GM23248 (cell line): ENCODE measurements around the gene SIK2. TPM values are rescaled to one million over a fixed set of nuclear protein-coding genes. Genes with fewer than 3 reads are reported as not detected.

Source experiments
- DNase-seq: peaks from one replicate; pipeline ENCODE4 v3.0.0-alpha.2; 2015
- H2AFZ ChIP-seq: fragments of 200-600 bp; sonication (generic); 2 replicates; pipeline ENCODE4 v1.6.1; 2016; ENCODE audit warnings: antibody characterized with exemption
- H3F3A ChIP-seq: fragments of 200-600 bp; sonication (generic); 2 replicates; pipeline ENCODE4 v1.6.1; 2016; ENCODE audit warnings: mild to moderate bottlenecking, antibody characterized with exemption, mixed run types; ENCODE audit not compliant: insufficient read depth
- H3K27ac ChIP-seq: fragments of 200-600 bp; sonication (generic); 2 replicates; pipeline ENCODE4 v1.5.1; 2016; ENCODE audit warnings: mild to moderate bottlenecking
- H3K27me3 ChIP-seq: fragments of 200-600 bp; sonication (generic); replicated peaks from 2 replicates; pipeline ENCODE4 v1.6.1; 2016; ENCODE audit warnings: mild to moderate bottlenecking; ENCODE audit not compliant: insufficient read depth
- H3K36me3 ChIP-seq: fragments of 200-600 bp; sonication (generic); 2 replicates; pipeline ENCODE4 v1.6.1; 2016; ENCODE audit warnings: low read depth, mild to moderate bottlenecking
- H3K4me1 ChIP-seq: fragments of 200-600 bp; sonication (generic); 2 replicates; pipeline ENCODE4 v1.6.1; 2016; ENCODE audit warnings: mild to moderate bottlenecking; ENCODE audit not compliant: insufficient read depth
- H3K4me2 ChIP-seq: fragments of 200-600 bp; sonication (generic); one replicate; pipeline ENCODE4 v1.6.1; 2016; ENCODE audit warnings: mild to moderate bottlenecking; ENCODE audit not compliant: unreplicated experiment
- H3K4me3 ChIP-seq: fragments of 200-600 bp; sonication (generic); 2 replicates; pipeline ENCODE4 v1.5.1; 2016; ENCODE audit warnings: mild to moderate bottlenecking
- H3K79me2 ChIP-seq: fragments of 200-600 bp; sonication (generic); 2 replicates; pipeline ENCODE4 v1.6.1; 2016; ENCODE audit warnings: mild to moderate bottlenecking; ENCODE audit not compliant: insufficient read depth
- H3K9ac ChIP-seq: fragments of 200-600 bp; sonication (generic); 2 replicates; pipeline ENCODE4 v1.6.1; 2016; ENCODE audit warnings: mild to moderate bottlenecking
- H3K9me2 ChIP-seq: fragments of 200-600 bp; sonication (generic); 2 replicates; pipeline ENCODE4 v1.6.1; 2016; ENCODE audit warnings: mixed run types, mild to moderate bottlenecking, moderate library complexity; ENCODE audit not compliant: insufficient read depth
- H3K9me3 ChIP-seq: fragments of 200-600 bp; sonication (generic); one replicate; pipeline ENCODE4 v1.6.1; 2017; ENCODE audit warnings: low read depth
- H4K20me1 ChIP-seq: fragments of 200-600 bp; sonication (generic); 2 replicates; pipeline ENCODE4 v1.6.0; 2016; ENCODE audit not compliant: insufficient read depth
- EZH2 ChIP-seq: fragments of 200-600 bp; sonication (generic); IDR thresholded peaks from 2 replicates; pipeline ENCODE4 v1.6.1; 2018; ENCODE audit warnings: antibody characterized with exemption, mild to moderate bottlenecking; ENCODE audit not compliant: insufficient read depth, poor library complexity, severe bottlenecking
- EZH2phosphoT487 ChIP-seq: fragments of 200-600 bp; sonication (generic); IDR thresholded peaks from 2 replicates; pipeline ENCODE4 v1.6.1; 2018; ENCODE audit warnings: antibody characterized with exemption, moderate library complexity, mild to moderate bottlenecking, low read depth; ENCODE audit not compliant: insufficient read depth
- WGBS, 2 experiments: methylation state at CpG; one replicate each; pipeline ENCODE4 v1.1.6; 2015 to 2017; ENCODE audit warnings: low lambda C conversion rate in 2 of 2, low coverage in 1 of 2; ENCODE audit errors: missing lambda C conversion rate in 2 of 2; 5-methylcytosine and 5-hydroxymethylcytosine counted together
- in situ Hi-C: fragments of 300-500 bp; cut with MboI; formaldehyde crosslinking; loops from 2 replicates; pipeline ENCODE4 v1.15.0; 2020
- polyA plus RNA-seq: library from polyadenylated mRNA; unstranded; fragments of >200 nt; fragmentation: Nextera tagmentation; extraction: Ambion mirVana; gene quantifications from 2 replicates; pipeline ENCODE4 v1.2.1, GENCODE V29; 2016
- total RNA-seq: library from RNA; depleted of rRNA; stranded (reverse); fragments of >200 nt; shearing (Covaris generic); gene quantifications from 2 replicates; pipeline ENCODE4 v1.2.3, GENCODE V29; 2014

SIK2 gene
- total and polyA plus RNA-seq, 2 experiments from 2014 or later, result 5.9 to 14.8 TPM

GRCh38 chr11:111570796-111571195, 31.5 kb upstream of the SIK2 start:
- H2AFZ ChIP-seq, result peak overlapping the region; percentile 45; the same call in 1 of the 2 replicates
- no peak for TF ChIP-seq EZH2
- no peak for TF ChIP-seq EZH2phosphoT487
- H3K36me3 ChIP-seq, result no peaks in the 10 kb centered on the region
- no peaks in the 10 kb centered on the region for H3K9me2 ChIP-seq
- H3K27ac ChIP-seq, result no peak overlapping the region
- H3K4me3 ChIP-seq, result no peak overlapping the region
- peak; percentile 71 for DNase-seq
- peak overlapping the region; percentile 7 for H3K4me2 ChIP-seq
- H3K9ac ChIP-seq, result no peak overlapping the region
- in situ Hi-C loops, result loop anchor here (10.0 kb wide), 1 partner anchor 64 kb away; no protein-coding TSS in a partner anchor
- WGBS, 2 experiments, result 11 to 12% methylated on average over 6 of the region's 6 CpGs
- H4K20me1 ChIP-seq, result no peaks in the 10 kb centered on the region
- H3K27me3 ChIP-seq, result no peaks in the 10 kb centered on the region
- H3K79me2 ChIP-seq, result no peaks in the 10 kb centered on the region
- no peaks in the 10 kb centered on the region; the same call in 1 of the 2 replicates for H3F3A ChIP-seq
- H3K4me1 ChIP-seq, result peaks cover 39% of the 10 kb centered on the region
- H3K9me3 ChIP-seq, result no peaks in the 10 kb centered on the region

GRCh38 chr11:111571829-111572501, 30.3 kb upstream of the SIK2 start:
- TF ChIP-seq EZH2phosphoT487, result no peak
- no peak for TF ChIP-seq EZH2
- Histone ChIP-seq H3K27ac (no peak overlapping the region), H4K20me1 (no peaks in the 10 kb centered on the region), H2AFZ (no peak overlapping the region), H3K27me3 (no peaks in the 10 kb centered on the region), H3K36me3 (no peaks in the 10 kb centered on the region), H3K4me2 (no peak overlapping the region), H3K4me3 (no peak overlapping the region), H3K79me2 (no peaks in the 10 kb centered on the region), H3K4me1 (peaks cover 39% of the 10 kb centered on the region), H3K9ac (no peak overlapping the region), H3F3A (no peaks in the 10 kb centered on the region; the same call in 1 of the 2 replicates), H3K9me3 (no peaks in the 10 kb centered on the region), H3K9me2 (no peaks in the 10 kb centered on the region)
- DNase-seq, result peak; percentile 57
- WGBS, 2 experiments, result 31 to 37% methylated on average over 5 to 6 of the region's 6 CpGs
- in situ Hi-C loops, result loop anchor here (10.0 kb wide), 1 partner anchor 63 kb away; no protein-coding TSS in a partner anchor

- Histone ChIP-seq H4K20me1 (no peaks in the 10 kb centered on the region), H3K9ac (no peak overlapping the region), H3F3A (no peaks in the 10 kb centered on the region; the same call in 1 of the 2 replicates), H2AFZ (no peak overlapping the region), H3K9me2 (no peaks in the 10 kb centered on the region), H3K9me3 (no peaks in the 10 kb centered on the region), H3K4me2 (no peak overlapping the region), H3K27me3 (no peaks in the 10 kb centered on the region), H3K27ac (no peak overlapping the region), H3K79me2 (no peaks in the 10 kb centered on the region), H3K4me3 (no peak overlapping the region), H3K36me3 (no peaks in the 10 kb centered on the region), H3K4me1 (peaks cover 39% of the 10 kb centered on the region)
- no peak for TF ChIP-seq EZH2phosphoT487
- no peak for TF ChIP-seq EZH2
- DNase-seq, result no peak
- 88 to 94% methylated on average over 3 of the region's 3 CpGs for WGBS, 2 experiments
- in situ Hi-C loops, result loop anchor here (10.0 kb wide), 1 partner anchor 62 kb away; no protein-coding TSS in a partner anchor
Observed at GRCh38 chr11:111572581-111572980, 29.7 kb upstream of the SIK2 start.

- no peaks in the 10 kb centered on the region for H3K36me3 ChIP-seq
- H4K20me1 ChIP-seq, result no peaks in the 10 kb centered on the region
- TF ChIP-seq EZH2 (no peak), EZH2phosphoT487 (no peak)
- peak overlapping the region; percentile 55 for H3K4me3 ChIP-seq
- H3K4me2 ChIP-seq, result peak overlapping the region; percentile 19
- H3K9me2 ChIP-seq, result no peaks in the 10 kb centered on the region
- no peaks in the 10 kb centered on the region; the same call in 1 of the 2 replicates for H3F3A ChIP-seq
- peak overlapping the region; percentile 39; the same call in 1 of the 2 replicates for H3K9ac ChIP-seq
- in situ Hi-C loops, result loop anchor here (10.0 kb wide), 1 partner anchor 61 kb away; no protein-coding TSS in a partner anchor
- H3K9me3 ChIP-seq, result no peaks in the 10 kb centered on the region
- H3K27me3 ChIP-seq, result no peaks in the 10 kb centered on the region
- DNase-seq, result peak; percentile 51
- WGBS, 2 experiments, result 28 to 34% methylated on average over 4 of the region's 4 CpGs
- H2AFZ ChIP-seq, result peak overlapping the region; percentile 46
- H3K79me2 ChIP-seq, result no peaks in the 10 kb centered on the region
- H3K27ac ChIP-seq, result no peak overlapping the region
- H3K4me1 ChIP-seq, result peaks cover 39% of the 10 kb centered on the region
Observed at GRCh38 chr11:111573821-111574249, 28.4 kb upstream of the SIK2 start.
